Esophagus squamous epithelium (tissue), 5 donors: ENCODE data around the gene LCTL. TPM values are rescaled to one million over a fixed set of nuclear protein-coding genes. Genes with fewer than 3 reads are reported as not detected.

ENCODE experiments used
- DNase-seq: peaks from one replicate; lab custom pipeline; 2025; lab: John Stamatoyannopoulos, UW
- H3K27ac ChIP-seq, 4 donors: fragments of 200-600 bp; sonication (generic); one replicate each; pipeline ENCODE4 v1.5.1; 2016 to 2019; ENCODE audit warnings: mild to moderate bottlenecking in 1 of 4
- H3K27me3 ChIP-seq, 4 donors: fragments of 200-600 bp; sonication (generic); 1 replicate in 3 of 4; 2 replicates in 1 of 4; pipeline versions ENCODE4 v1.5.1 to v1.6.0; 2017 to 2021; ENCODE audit warnings: antibody characterized with exemption in 1 of 4
- H3K36me3 ChIP-seq, 3 donors: fragments of 200-600 bp; sonication (generic); one replicate each; pipeline ENCODE4 v1.5.1; 2016 to 2019
- H3K4me1 ChIP-seq, 3 donors: fragments of 200-600 bp; sonication (generic); one replicate each; pipeline ENCODE4 v1.5.1; 2017 to 2019
- H3K4me3 ChIP-seq, 4 donors: fragments of 200-600 bp; sonication (generic); 1 replicate in 3 of 4; 2 replicates in 1 of 4; pipeline ENCODE4 v1.5.1; 2016 to 2019; ENCODE audit warnings: mild to moderate bottlenecking in 2 of 4, moderate library complexity in 1 of 4
- H3K9me3 ChIP-seq, 3 donors: fragments of 200-600 bp; sonication (generic); one replicate each; pipeline ENCODE4 v1.5.1; 2016 to 2019
- POLR2A ChIP-seq, 4 donors: fragments of 450-650 bp; IDR thresholded peaks; one replicate each; pipeline ENCODE4 v1.6.1; 2017; ENCODE audit warnings: antibody characterized with exemption in 4 of 4, mild to moderate bottlenecking in 4 of 4, moderate library complexity in 3 of 4
- WGBS, 2 donors: methylation state at CpG; one replicate each; pipeline ENCODE4 v1.1.5; 2018; 5-methylcytosine and 5-hydroxymethylcytosine counted together
- intact Hi-C: fragments of 100-400 bp; cut with DNase I; formaldehyde crosslinking; loops from one replicate; pipeline ENCODE4 v1.15.0; 2022
- total RNA-seq, 4 donors: library from RNA; depleted of rRNA; stranded (reverse); fragments of >200 nt; gene quantifications; one replicate each; pipeline ENCODE4 v1.1.0, GENCODE V29; 2016
- TF ChIP-seq, protein P1 (sequence below), 6 experiments: fragments of 450-650 bp in 4 of 6; fragments of 200-600 bp in 2 of 6; sonication (generic) in 2 of 6; IDR thresholded peaks; one replicate each; pipeline ENCODE4 v1.5.1; 2016 to 2019; ENCODE audit warnings: antibody characterized with exemption in 6 of 6, mild to moderate bottlenecking in 4 of 6, moderate library complexity in 4 of 6
- donor health status: DM: yes; HTN: yes; CAD: no.

LCTL gene
- total RNA-seq, 4 donors from 2014 or later, result not detected

DNA sequence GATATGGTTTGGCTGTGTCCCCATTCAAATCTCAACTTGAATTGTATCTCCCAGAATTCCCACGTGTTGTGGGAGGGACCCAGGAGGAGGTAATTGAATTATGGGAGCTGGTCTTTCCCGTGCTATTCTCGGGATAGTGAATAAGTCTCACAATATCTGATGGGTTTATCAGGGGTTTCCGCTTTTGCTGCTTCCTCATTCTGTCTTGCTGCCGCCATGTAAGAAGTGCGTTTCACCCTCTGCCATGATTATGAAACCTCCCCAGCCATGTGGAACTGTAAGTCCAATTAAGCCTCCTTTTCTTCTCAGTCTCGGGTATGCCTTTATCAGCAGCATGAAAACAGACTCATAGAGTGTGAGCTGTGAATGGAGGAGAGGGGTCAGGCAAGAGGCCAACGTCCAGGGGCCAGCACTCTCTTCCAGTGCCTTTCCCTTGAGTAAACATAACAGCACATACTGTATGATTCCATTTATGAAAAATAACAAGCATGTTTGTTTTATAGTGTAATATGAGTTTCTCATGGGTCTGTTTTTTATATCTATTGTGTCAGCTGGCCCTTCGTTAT, 16.3 kb upstream of the LCTL start:
- WGBS, 2 donors, result 72 to 79% methylated on average over 9 of the region's 9 CpGs
- DNase-seq, result no peak
- TF ChIP-seq, protein P1, sequence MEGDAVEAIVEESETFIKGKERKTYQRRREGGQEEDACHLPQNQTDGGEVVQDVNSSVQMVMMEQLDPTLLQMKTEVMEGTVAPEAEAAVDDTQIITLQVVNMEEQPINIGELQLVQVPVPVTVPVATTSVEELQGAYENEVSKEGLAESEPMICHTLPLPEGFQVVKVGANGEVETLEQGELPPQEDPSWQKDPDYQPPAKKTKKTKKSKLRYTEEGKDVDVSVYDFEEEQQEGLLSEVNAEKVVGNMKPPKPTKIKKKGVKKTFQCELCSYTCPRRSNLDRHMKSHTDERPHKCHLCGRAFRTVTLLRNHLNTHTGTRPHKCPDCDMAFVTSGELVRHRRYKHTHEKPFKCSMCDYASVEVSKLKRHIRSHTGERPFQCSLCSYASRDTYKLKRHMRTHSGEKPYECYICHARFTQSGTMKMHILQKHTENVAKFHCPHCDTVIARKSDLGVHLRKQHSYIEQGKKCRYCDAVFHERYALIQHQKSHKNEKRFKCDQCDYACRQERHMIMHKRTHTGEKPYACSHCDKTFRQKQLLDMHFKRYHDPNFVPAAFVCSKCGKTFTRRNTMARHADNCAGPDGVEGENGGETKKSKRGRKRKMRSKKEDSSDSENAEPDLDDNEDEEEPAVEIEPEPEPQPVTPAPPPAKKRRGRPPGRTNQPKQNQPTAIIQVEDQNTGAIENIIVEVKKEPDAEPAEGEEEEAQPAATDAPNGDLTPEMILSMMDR (IDR thresholded peaks at IDR 0.05), result no peak
- no peak for TF ChIP-seq POLR2A (IDR thresholded peaks at IDR 0.05)

DNA sequence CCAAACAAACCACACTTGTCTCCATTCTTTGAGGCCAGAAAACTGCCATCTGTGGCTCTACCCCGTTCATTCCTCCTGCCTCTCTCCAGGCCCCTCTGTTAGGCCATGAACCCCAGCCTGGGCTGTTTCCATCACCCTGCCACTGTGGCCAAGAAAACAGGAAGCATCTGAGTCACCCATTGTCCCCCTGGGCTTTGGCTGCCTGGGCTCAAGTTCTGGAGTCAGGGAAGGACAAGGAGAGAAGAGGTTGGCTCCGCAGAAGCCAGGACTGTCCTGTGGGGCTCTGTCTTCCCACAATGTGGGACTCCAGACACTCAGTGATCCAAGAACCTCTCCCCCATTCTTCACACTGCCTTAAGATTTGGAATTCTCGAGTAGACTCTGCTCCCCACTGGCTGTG, 14.8 kb upstream of the LCTL start:
- no peaks in the 10 kb centered on the region for H3K9me3 ChIP-seq
- no peak overlapping the region for H3K27ac ChIP-seq
- H3K4me1 ChIP-seq, result no peaks in the 10 kb centered on the region
- no peak for DNase-seq
- whole genome bisulfite sequencing, 2 donors, result 70 to 89% methylated on average over 2 to 3 of the region's 3 CpGs
- TF ChIP-seq, protein P1 (IDR thresholded peaks at IDR 0.05), result no peak
- TF ChIP-seq POLR2A (IDR thresholded peaks at IDR 0.05), result no peak
- intact Hi-C loops, result no loop called here
- H3K36me3 ChIP-seq, result no peaks in the 10 kb centered on the region
- H3K4me3 ChIP-seq, result no peak overlapping the region
- no peaks in the 10 kb centered on the region for H3K27me3 ChIP-seq

More for the DNA sequence above, 16.3 kb upstream of the LCTL start:
- H3K9me3 ChIP-seq, result no peaks in the 10 kb centered on the region
- no peaks in the 10 kb centered on the region for H3K36me3 ChIP-seq
- no peaks in the 10 kb centered on the region for H3K4me1 ChIP-seq
- intact Hi-C loops, result no loop called here
- no peak overlapping the region for H3K4me3 ChIP-seq
- no peak overlapping the region for H3K27ac ChIP-seq
- H3K27me3 ChIP-seq, result peaks cover 0 to 9% (median 0%) of the 10 kb centered on the region in 4 donors

DNA sequence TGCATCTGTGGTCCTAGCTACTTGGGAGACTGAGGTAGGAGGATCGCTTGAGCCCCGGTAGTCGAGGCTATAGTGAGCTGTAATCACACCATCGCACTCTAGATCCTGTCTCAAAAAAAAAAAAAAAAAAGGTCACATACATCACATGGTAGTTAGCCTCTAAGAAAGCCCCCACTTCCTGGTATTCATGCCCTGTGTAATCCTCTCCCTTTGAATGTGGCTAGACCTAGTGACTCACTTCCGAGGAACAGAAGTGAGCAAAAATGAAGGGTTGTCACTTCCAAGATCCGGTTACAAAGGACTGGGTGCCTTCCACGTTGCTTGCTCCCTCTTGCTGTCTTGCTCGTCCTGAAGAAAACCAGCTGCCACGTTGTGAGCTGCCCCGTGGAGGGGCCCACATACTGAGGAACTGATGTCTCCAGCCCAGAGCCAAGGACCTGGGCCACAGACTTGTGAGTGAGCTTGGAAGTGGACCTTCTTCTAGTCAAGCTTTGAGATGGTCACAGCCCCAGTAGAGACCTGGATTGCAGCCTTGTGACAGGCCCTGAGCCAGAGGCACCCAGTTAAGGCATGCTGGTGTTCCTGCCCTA, 12.6 kb upstream of the LCTL start:
- 50 to 60% methylated on average over 8 of the region's 10 CpGs for WGBS, 2 donors
- DNase-seq, result no peak
- H3K36me3 ChIP-seq, result no peaks in the 10 kb centered on the region

DNA sequence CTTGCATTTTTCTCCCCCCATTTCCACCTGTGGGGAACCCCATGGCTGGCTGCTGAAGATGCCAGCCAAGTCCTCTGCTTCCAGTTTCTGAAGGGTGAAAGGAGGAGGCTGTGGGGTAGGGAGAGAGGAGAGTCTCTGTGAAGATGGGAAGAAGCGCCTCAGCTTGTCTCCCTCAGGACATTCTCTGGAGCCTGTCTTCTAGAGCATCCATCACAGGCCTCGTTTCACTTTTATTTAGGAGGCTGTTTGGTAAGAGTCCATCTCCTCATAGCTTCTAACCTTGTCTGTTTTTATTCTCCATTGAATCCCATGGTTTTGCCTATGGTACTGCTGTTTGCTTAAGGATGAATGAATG, 8.8 kb upstream of the LCTL start:
- Histone ChIP-seq H3K27ac (no peak overlapping the region), H3K4me1 (no peaks in the 10 kb centered on the region), H3K4me3 (no peak overlapping the region), H3K36me3 (no peaks in the 10 kb centered on the region), H3K27me3 (no peaks in the 10 kb centered on the region), H3K9me3 (no peaks in the 10 kb centered on the region)
- TF ChIP-seq, protein P1 (IDR thresholded peaks at IDR 0.05), result no peak
- no peak for TF ChIP-seq POLR2A (IDR thresholded peaks at IDR 0.05)
- DNase-seq, result no peak
- intact Hi-C loops, result no loop called here
- 57 to 81% methylated on average over 2 of the region's 2 CpGs for WGBS, 2 donors

More for the DNA sequence above, 12.6 kb upstream of the LCTL start:
- Histone ChIP-seq H3K4me1 (no peaks in the 10 kb centered on the region), H3K9me3 (no peaks in the 10 kb centered on the region), H3K4me3 (no peak overlapping the region), H3K27ac (no peak overlapping the region), H3K27me3 (no peaks in the 10 kb centered on the region)
- intact Hi-C loops, result no loop called here
- TF ChIP-seq, protein P1 (IDR thresholded peaks at IDR 0.05), result no peak
- TF ChIP-seq POLR2A (IDR thresholded peaks at IDR 0.05), result no peak

DNA sequence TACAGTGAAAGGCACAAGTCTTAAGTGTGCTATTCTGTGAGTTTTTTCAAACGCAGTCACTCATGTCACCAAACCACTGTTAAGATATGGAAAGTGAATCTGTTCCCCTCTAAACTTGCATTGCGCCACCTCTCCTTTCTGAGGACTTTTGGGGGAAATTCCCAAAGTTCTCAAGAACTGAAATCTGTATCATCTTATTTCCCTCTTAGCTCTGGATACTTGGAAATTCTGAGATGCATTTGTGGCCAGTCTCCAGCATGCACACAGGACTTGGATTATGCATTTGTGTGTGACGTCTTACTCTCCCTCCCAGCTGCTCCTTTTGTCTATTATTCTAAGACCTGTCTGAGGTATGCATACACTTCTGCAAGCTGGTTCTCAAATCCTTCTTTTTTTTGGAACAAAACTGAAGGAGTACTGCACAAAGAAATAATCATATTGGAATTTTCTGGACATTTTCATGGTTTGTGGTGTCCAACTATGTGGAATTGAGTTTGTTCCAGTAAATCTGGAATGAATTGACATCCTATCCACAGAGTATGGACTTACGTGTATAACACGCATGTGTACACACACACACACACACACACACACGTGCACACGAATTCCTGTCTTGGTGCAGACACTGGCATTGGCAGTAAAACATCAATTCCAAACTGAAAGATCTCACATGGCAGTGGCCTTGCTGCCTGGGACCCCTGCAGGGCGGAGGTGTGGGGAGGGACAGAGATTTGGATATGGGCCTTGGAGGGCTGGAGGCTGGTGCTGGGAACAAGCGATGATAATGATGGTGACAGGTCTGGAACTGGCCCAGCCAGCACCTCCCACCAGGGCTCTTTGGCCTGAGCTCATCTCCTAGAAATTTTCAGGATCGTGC, 8.2 kb upstream of the LCTL start:
- no peaks in the 10 kb centered on the region for H3K27me3 ChIP-seq
- DNase-seq, result no peak
- no peaks in the 10 kb centered on the region for H3K36me3 ChIP-seq
- WGBS, 2 donors, result 45 to 57% methylated on average over 10 of the region's 10 CpGs
- intact Hi-C loops, result no loop called here
- H3K4me1 ChIP-seq, result no peaks in the 10 kb centered on the region
- no peak overlapping the region for H3K4me3 ChIP-seq
- no peak for TF ChIP-seq POLR2A (IDR thresholded peaks at IDR 0.05)
- TF ChIP-seq, protein P1 (IDR thresholded peaks at IDR 0.05), result no peak
- no peak overlapping the region for H3K27ac ChIP-seq
- no peaks in the 10 kb centered on the region for H3K9me3 ChIP-seq
